Muscle of leg (tissue), 9 donors: ENCODE measurements around the gene RAB39A. TPM values are rescaled to one million over a fixed set of nuclear protein-coding genes. Genes with fewer than 3 reads are reported as not detected.

Experiments
- polyA plus RNA-seq, 8 donors: library from polyadenylated mRNA; unstranded; fragments of 120-200 nt; gene quantifications; one replicate each; pipeline versions ENCODE4 v1.2.1 to v1.2.3, GENCODE V29; 2013; ENCODE audit warnings: inconsistent platforms in 1 of 8, low replicate concordance in 1 of 8; ENCODE audit not compliant: insufficient read length in 8 of 8, insufficient read depth in 1 of 8
- total RNA-seq: library from RNA; stranded (reverse); fragments of 120-200 nt; gene quantifications from one replicate; pipeline ENCODE4 v1.2.4, GENCODE V29; 2013

The RAB39A gene
- total and polyA plus RNA-seq, 9 donors = 0.32 to 0.81 (median 0.48) TPM

Other genes with a start within 250 kb of the RAB39A start
- gene SLN, start 216.4 kb upstream of the RAB39A start, total RNA-seq = 2,631 TPM
- gene SLN, start 216.4 kb upstream of the RAB39A start, polyA plus RNA-seq = 1,000 to 10,000 TPM; 1,125 to 3,037 (median 2,050) TPM
- gene SLC35F2, start 69.7 kb upstream of the RAB39A start, total RNA-seq = 5.5 TPM
- 1 to 10 TPM; 2.9 to 5.1 (median 4.1) TPM for gene SLC35F2, start 69.7 kb upstream of the RAB39A start, polyA plus RNA-seq
- 33.8 TPM for gene CUL5, start 80.5 kb downstream of the RAB39A start, total RNA-seq
- 10 to 100 TPM; 17.2 to 28.9 (median 25.1) TPM for gene CUL5, start 80.5 kb downstream of the RAB39A start, polyA plus RNA-seq
- gene ACAT1, start 193.1 kb downstream of the RAB39A start, total RNA-seq = 77.4 TPM
- 10 to 100 TPM; 50.0 to 69.4 (median 57.1) TPM for gene ACAT1, start 193.1 kb downstream of the RAB39A start, polyA plus RNA-seq